ENCODE data around the gene SNAP29. TPM values are rescaled to one million over a fixed set of nuclear protein-coding genes. Genes with fewer than 3 reads are reported as not detected.

SNAP29 gene
- total and polyA plus RNA-seq, 2 donors (not counting 3 experiments of a cell fraction or from before 2014, with no cell fraction given): 16.4 to 26.7 TPM

DNA sequence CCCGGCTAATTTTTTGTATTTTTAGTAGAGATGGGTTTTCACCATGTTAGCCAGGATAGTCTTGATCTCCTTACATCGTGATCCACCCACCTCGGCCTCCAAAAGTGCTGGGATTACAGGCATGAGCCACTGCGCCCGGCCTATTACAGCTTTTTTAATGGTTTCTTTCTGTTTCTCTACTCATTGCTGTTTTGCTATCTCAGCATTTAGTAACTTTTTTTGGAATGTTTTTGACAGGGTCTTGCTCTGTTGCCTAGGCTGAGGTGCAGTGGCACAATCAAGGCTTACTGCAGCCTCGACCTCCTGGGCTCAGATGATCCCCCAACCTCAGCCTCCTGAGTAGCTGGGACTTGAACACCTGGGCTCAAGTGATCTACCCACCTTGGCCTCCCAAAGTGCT is 53.7 kb downstream of the SNAP29 start:
- intact Hi-C loops (cut with micrococcal nuclease) (no loop called here), dilution Hi-C loops (cut with MboI; ENCODE audit: extremely low pct_ligation_motif_present, low sequenced_read_pairs) (no loop called here)
- no TSS peak for BruUV-seq (replicated peaks)
- H3K9ac ChIP-seq (replicated peaks; ENCODE audit: extremely low read depth, insufficient read depth, low read length): no peak overlapping the region
- H3K4me2 ChIP-seq (ENCODE audit: insufficient read depth, low read length): no peak overlapping the region
- DNase-seq (ENCODE audit: low read depth, low spot score) (no peak), FAIRE-seq (no peak)
- no peaks in the 10 kb centered on the region for H3K9me1 ChIP-seq (replicated peaks; ENCODE audit: control insufficient read depth, extremely low read depth, insufficient read depth, low read length)
- no peaks in the 10 kb centered on the region for H3K9me3 ChIP-seq (replicated peaks; ENCODE audit: control insufficient read depth, insufficient read depth, low read length)
- no peaks in the 10 kb centered on the region for H4K20me1 ChIP-seq (replicated peaks; ENCODE audit: control insufficient read depth, extremely low read depth, insufficient read depth, low read length)
- no peak overlapping the region for H2AFZ ChIP-seq (ENCODE audit: low read depth, low read length)
- peaks cover 6% of the 10 kb centered on the region for H3K4me1 ChIP-seq (ENCODE audit: control insufficient read depth, extremely low read depth, insufficient read depth, low read length)
- H3K4me3 ChIP-seq (replicated peaks in 1 of 3; ENCODE audit: insufficient read depth in 1 of 3, low read depth in 1 of 3, low read length in 3 of 3): no peak overlapping the region
- POLR2A ChIA-PET: no interaction called here
- H3K36me3 ChIP-seq (ENCODE audit: control insufficient read depth in 2 of 2, extremely low read depth in 1 of 2, insufficient read depth in 2 of 2, low read length in 2 of 2): no peaks in the 10 kb centered on the region
- TF ChIP-seq EZH2 (IDR thresholded peaks at IDR 0.05; ENCODE audit: borderline replicate concordance, low read depth, low read length, severe bottlenecking): no peak
- TF ChIP-seq MYC (IDR thresholded peaks at IDR 0.05; ENCODE audit: low read depth, low read length): no peak
- no peak for TF ChIP-seq POLR2AphosphoS5 (IDR thresholded peaks at IDR 0.05; ENCODE audit: insufficient read depth, low read depth, low read length)
- no peak for TF ChIP-seq JUN (IDR thresholded peaks at IDR 0.05; ENCODE audit: borderline replicate concordance, insufficient read depth, insufficient read length, low read depth)
- TF ChIP-seq, protein P1, sequence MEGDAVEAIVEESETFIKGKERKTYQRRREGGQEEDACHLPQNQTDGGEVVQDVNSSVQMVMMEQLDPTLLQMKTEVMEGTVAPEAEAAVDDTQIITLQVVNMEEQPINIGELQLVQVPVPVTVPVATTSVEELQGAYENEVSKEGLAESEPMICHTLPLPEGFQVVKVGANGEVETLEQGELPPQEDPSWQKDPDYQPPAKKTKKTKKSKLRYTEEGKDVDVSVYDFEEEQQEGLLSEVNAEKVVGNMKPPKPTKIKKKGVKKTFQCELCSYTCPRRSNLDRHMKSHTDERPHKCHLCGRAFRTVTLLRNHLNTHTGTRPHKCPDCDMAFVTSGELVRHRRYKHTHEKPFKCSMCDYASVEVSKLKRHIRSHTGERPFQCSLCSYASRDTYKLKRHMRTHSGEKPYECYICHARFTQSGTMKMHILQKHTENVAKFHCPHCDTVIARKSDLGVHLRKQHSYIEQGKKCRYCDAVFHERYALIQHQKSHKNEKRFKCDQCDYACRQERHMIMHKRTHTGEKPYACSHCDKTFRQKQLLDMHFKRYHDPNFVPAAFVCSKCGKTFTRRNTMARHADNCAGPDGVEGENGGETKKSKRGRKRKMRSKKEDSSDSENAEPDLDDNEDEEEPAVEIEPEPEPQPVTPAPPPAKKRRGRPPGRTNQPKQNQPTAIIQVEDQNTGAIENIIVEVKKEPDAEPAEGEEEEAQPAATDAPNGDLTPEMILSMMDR (IDR thresholded peaks at IDR 0.05; ENCODE audit: extremely low read depth in 1 of 2, insufficient read depth in 1 of 2, low read depth in 1 of 2, low read length in 2 of 2): no peak
- no peak for TF ChIP-seq FOS (IDR thresholded peaks at IDR 0.05; ENCODE audit: borderline replicate concordance, insufficient read depth, low read length)
- TF ChIP-seq, protein P2, sequence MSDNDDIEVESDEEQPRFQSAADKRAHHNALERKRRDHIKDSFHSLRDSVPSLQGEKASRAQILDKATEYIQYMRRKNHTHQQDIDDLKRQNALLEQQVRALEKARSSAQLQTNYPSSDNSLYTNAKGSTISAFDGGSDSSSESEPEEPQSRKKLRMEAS (IDR thresholded peaks at IDR 0.05; ENCODE audit: insufficient read depth, insufficient read length): no peak
- TF ChIP-seq GATA2 (IDR thresholded peaks at IDR 0.05; ENCODE audit: insufficient read depth, insufficient read length, low read depth, low read length): no peak
- TF ChIP-seq POLR2A (IDR thresholded peaks at IDR 0.05; ENCODE audit: low read depth, low read length): no peak
- H3K27me3 ChIP-seq (ENCODE audit: control insufficient read depth in 2 of 2, insufficient read depth in 2 of 2, low read length in 2 of 2): no peaks in the 10 kb centered on the region
- no peak overlapping the region for H3K27ac ChIP-seq (ENCODE audit: insufficient read depth, low read depth, low read length)
- CTCF ChIA-PET: interaction anchor here (0.7 to 1.0 kb wide), 2 partner anchors 9 to 27 kb away, joined by 3 to 5 read pairs; no protein-coding TSS in a partner anchor
- peaks cover 2% of the 10 kb centered on the region for H3K79me2 ChIP-seq (ENCODE audit: control insufficient read depth, insufficient read depth, low read length)

All from endothelial cell of umbilical vein (primary cell).